Panc1 (cell line): ENCODE data around the gene IL1RAP. TPM values are rescaled to one million over a fixed set of nuclear protein-coding genes. Genes with fewer than 3 reads are reported as not detected.

ENCODE experiments used
- ATAC-seq: fragments of 200-7000 bp; cut with Tn5 transposase; 2 replicates; pipeline ENCODE4 v1.9.1; 2020; ENCODE audit warnings: mild to moderate bottlenecking, moderate library complexity
- BruUV-seq: library from RNA; stranded (reverse); fragments of 400-500 nt; replicated peaks from 2 replicates; lab custom pipeline; 2021; lab: Mats Ljungman, UMichigan
- CTCF ChIA-PET: fragments of 300-600 bp; sonication (Branson Sonifier 250); formaldehyde crosslinking; loops from one replicate; lab custom pipeline; 2022; ENCODE audit warnings: antibody characterized with exemption; lab: Charles Lee
- POLR2A ChIA-PET: fragments of 300-600 bp; sonication (Branson Sonifier 250); formaldehyde crosslinking; loops from one replicate; lab custom pipeline; 2022; ENCODE audit warnings: antibody characterized with exemption; lab: Charles Lee
- DNase-seq: peaks from one replicate; pipeline ENCODE4 v3.0.0-alpha.2; 2010; ENCODE audit warnings: low read depth, low spot score
- H3K27ac ChIP-seq: 2 replicates; pipeline ENCODE4 v1.5.1; 2011; ENCODE audit warnings: mild to moderate bottlenecking, low read length, inconsistent platforms
- H3K27me3 ChIP-seq: fragments of 200-500 bp; sonication (Bioruptor generic); 2 replicates; pipeline ENCODE4 v1.6.0; 2014; ENCODE audit warnings: low read length, inconsistent platforms; ENCODE audit not compliant: control insufficient read depth, insufficient read depth
- H3K36me3 ChIP-seq: fragments of 200-500 bp; sonication (Bioruptor generic); 2 replicates; pipeline ENCODE4 v1.5.1; 2014; ENCODE audit warnings: inconsistent platforms, mild to moderate bottlenecking, low read length, moderate library complexity; ENCODE audit not compliant: control insufficient read depth, insufficient read depth
- H3K4me1 ChIP-seq: 2 replicates; pipeline ENCODE4 v1.5.1; 2011; ENCODE audit warnings: inconsistent platforms, mild to moderate bottlenecking, low read length, moderate library complexity; ENCODE audit not compliant: control insufficient read depth, insufficient read depth
- H3K4me3 ChIP-seq, 2 experiments: 2 replicates each; pipeline ENCODE4 v1.5.1; 2011 to 2012; ENCODE audit warnings: low read depth in 2 of 2, low read length in 2 of 2, mild to moderate bottlenecking in 2 of 2, inconsistent platforms in 1 of 2, moderate library complexity in 1 of 2
- H3K9me3 ChIP-seq: fragments of 200-500 bp; sonication (Bioruptor generic); 2 replicates; pipeline ENCODE4 v1.5.1; 2014; ENCODE audit warnings: low read depth, mild to moderate bottlenecking, inconsistent platforms, low read length, moderate library complexity; ENCODE audit not compliant: control insufficient read depth, insufficient read depth
- POLR2AphosphoS5 ChIP-seq: IDR thresholded peaks from 2 replicates; pipeline ENCODE4 v1.6.1; 2012; ENCODE audit warnings: mild to moderate bottlenecking, low read depth, low read length, moderate library complexity
- SIN3A ChIP-seq: IDR thresholded peaks from 2 replicates; pipeline ENCODE4 v1.6.1; 2012; ENCODE audit warnings: low read depth, mild to moderate bottlenecking, low read length, moderate library complexity, borderline replicate concordance; ENCODE audit not compliant: insufficient read depth
- TCF7L2 ChIP-seq: IDR thresholded peaks from 2 replicates; pipeline ENCODE4 v1.6.1; 2011; ENCODE audit warnings: mild to moderate bottlenecking, low read depth, low read length, inconsistent platforms
- in situ Hi-C: cut with HindIII; loops from 2 replicates; pipeline ENCODE4 v1.10.0; 2016; ENCODE audit warnings: low sequenced_read_pairs, low pct_unique_long_range_greater_than_20kb
- intact Hi-C: fragments of 100-400 bp; cut with micrococcal nuclease; formaldehyde crosslinking; loops from one replicate; pipeline ENCODE4 v1.10.0; 2022; ENCODE audit not compliant: unreplicated experiment
- total RNA-seq: library from RNA; stranded (reverse); gene quantifications from one replicate; pipeline ENCODE4 v1.2.1, GENCODE V29; 2021; ENCODE audit not compliant: unreplicated experiment
- TF ChIP-seq, protein P1 (sequence below): fragments of 450-650 bp; IDR thresholded peaks from 2 replicates; pipeline ENCODE4 v1.5.1; 2017; ENCODE audit warnings: mild to moderate bottlenecking
- TF ChIP-seq, protein P2 (sequence below), 2 experiments: IDR thresholded peaks; 2 replicates each; pipeline ENCODE4 v1.6.1; 2011 to 2012; ENCODE audit warnings: low read depth in 2 of 2, control low read depth in 1 of 2, low read length in 1 of 2, mild to moderate bottlenecking in 1 of 2, moderate library complexity in 1 of 2; ENCODE audit not compliant: insufficient read depth in 1 of 2

Gene IL1RAP
- total RNA-seq, 1 experiment from 2014 or later: 5.2 TPM

DNA sequence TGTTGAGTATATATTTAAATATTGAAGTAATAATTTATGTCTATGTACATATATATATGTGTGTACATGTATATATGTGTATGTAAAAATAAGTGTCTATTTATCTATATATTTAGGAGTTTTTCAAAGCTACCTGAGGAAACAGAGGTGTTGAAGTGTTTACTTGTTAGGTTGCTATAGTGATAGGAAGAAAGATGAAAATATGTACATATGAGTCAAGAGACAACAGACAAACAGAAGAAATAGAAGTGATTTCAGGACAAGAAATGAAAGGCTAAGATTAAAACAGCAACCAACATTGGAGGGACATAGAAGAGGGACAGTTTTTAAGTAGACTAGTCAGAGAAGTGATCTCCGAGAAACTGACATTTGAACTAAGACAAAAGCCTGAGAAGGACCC lies 11.1 kb downstream of the IL1RAP start:
- Histone ChIP-seq H3K4me1 (no peaks in the 10 kb centered on the region), H3K9me3 (no peaks in the 10 kb centered on the region), H3K4me3 (no peak overlapping the region), H3K36me3 (no peaks in the 10 kb centered on the region), H3K27me3 (no peaks in the 10 kb centered on the region), H3K27ac (no peak overlapping the region)
- BruUV-seq: no TSS peak
- TF ChIP-seq TCF7L2: no peak
- TF ChIP-seq, protein P1, sequence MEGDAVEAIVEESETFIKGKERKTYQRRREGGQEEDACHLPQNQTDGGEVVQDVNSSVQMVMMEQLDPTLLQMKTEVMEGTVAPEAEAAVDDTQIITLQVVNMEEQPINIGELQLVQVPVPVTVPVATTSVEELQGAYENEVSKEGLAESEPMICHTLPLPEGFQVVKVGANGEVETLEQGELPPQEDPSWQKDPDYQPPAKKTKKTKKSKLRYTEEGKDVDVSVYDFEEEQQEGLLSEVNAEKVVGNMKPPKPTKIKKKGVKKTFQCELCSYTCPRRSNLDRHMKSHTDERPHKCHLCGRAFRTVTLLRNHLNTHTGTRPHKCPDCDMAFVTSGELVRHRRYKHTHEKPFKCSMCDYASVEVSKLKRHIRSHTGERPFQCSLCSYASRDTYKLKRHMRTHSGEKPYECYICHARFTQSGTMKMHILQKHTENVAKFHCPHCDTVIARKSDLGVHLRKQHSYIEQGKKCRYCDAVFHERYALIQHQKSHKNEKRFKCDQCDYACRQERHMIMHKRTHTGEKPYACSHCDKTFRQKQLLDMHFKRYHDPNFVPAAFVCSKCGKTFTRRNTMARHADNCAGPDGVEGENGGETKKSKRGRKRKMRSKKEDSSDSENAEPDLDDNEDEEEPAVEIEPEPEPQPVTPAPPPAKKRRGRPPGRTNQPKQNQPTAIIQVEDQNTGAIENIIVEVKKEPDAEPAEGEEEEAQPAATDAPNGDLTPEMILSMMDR: no peak
- no peak for ATAC-seq
- no peak for DNase-seq
- POLR2A ChIA-PET: no interaction called here
- CTCF ChIA-PET: no interaction called here
- intact Hi-C loops: no loop called here
- in situ Hi-C loops: no loop called here

DNA sequence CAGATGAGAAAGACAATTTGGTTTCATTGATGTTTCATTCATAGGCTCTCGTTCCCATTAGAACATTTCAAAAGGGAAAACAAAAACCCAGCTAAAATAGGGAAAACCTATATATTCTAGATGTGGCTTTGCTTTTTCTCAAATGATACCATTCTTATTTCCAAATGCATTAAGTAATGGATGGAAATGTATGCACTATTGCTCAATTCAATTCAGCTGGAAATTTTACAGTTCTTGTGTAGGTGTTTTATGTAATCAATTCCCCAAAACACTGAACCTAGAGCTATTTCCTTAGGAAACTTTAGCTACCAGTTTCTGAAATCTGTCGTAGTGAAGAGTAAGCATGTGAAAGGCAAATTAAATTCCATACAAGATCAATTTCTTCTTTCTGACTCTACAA lies 11.7 kb downstream of the IL1RAP start:
- POLR2A ChIA-PET: no interaction called here
- Histone ChIP-seq H3K36me3 (no peaks in the 10 kb centered on the region), H3K4me1 (no peaks in the 10 kb centered on the region), H3K27me3 (no peaks in the 10 kb centered on the region), H3K4me3 (no peak overlapping the region), H3K9me3 (no peaks in the 10 kb centered on the region), H3K27ac (no peak overlapping the region)
- BruUV-seq: no TSS peak
- intact Hi-C loops (no loop called here), in situ Hi-C loops (no loop called here)
- no peak for ATAC-seq
- TF ChIP-seq POLR2AphosphoS5 (no peak), TCF7L2 (no peak), SIN3A (no peak)
- TF ChIP-seq, protein P2, sequence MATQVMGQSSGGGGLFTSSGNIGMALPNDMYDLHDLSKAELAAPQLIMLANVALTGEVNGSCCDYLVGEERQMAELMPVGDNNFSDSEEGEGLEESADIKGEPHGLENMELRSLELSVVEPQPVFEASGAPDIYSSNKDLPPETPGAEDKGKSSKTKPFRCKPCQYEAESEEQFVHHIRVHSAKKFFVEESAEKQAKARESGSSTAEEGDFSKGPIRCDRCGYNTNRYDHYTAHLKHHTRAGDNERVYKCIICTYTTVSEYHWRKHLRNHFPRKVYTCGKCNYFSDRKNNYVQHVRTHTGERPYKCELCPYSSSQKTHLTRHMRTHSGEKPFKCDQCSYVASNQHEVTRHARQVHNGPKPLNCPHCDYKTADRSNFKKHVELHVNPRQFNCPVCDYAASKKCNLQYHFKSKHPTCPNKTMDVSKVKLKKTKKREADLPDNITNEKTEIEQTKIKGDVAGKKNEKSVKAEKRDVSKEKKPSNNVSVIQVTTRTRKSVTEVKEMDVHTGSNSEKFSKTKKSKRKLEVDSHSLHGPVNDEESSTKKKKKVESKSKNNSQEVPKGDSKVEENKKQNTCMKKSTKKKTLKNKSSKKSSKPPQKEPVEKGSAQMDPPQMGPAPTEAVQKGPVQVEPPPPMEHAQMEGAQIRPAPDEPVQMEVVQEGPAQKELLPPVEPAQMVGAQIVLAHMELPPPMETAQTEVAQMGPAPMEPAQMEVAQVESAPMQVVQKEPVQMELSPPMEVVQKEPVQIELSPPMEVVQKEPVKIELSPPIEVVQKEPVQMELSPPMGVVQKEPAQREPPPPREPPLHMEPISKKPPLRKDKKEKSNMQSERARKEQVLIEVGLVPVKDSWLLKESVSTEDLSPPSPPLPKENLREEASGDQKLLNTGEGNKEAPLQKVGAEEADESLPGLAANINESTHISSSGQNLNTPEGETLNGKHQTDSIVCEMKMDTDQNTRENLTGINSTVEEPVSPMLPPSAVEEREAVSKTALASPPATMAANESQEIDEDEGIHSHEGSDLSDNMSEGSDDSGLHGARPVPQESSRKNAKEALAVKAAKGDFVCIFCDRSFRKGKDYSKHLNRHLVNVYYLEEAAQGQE (IDR thresholded peaks at IDR 0.05; ENCODE audit: insufficient read depth in 1 of 2, low read depth in 2 of 2, low read length in 1 of 2): no peak
- TF ChIP-seq, protein P1: no peak
- CTCF ChIA-PET: no interaction called here
- DNase-seq: no peak
